HG02571 (cell line): ENCODE measurements around the gene IFIT5.
"Not testable (repeated sequence)": the region's sequence is repeated elsewhere in the genome, so short reads cannot be mapped to it uniquely, and the experiment has no call there.

ENCODE experiments used
- ATAC-seq: cut with Tn5 transposase; IDR thresholded peaks from one replicate; pipeline ENCODE4 v1.9.1; 2021; ENCODE audit warnings: mild to moderate bottlenecking, moderate library complexity; ENCODE audit not compliant: unreplicated experiment

IFIT5 gene

DNA sequence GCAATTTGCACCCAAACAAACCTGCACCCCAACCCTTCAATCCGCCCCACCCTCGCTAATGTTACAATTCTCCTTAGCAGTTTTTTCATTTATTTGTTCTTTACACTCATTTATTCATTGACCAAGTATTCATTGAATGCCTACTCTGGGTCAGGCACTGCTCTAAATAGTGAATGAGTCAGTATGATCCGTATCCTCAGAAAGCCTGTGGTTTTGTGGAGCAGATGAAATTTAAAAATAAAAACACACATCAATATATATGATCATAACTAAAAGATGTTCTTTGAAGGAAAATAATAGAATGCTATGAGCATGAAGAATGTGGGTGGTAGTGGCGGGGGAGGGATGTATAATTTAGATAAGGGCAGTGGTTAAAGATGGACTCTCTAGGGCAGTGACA, 13.3 kb downstream of the IFIT5 start:
- ATAC-seq: no peak

- no peak for ATAC-seq
These were observed 14.5 kb downstream of the IFIT5 start for GRCh38 chr10:89428877-89429276.

GRCh38 chr10:89431977-89432376, 17.6 kb downstream of the IFIT5 start:
- no peak for ATAC-seq

GRCh38 chr10:89438525-89438924, 24.2 kb downstream of the IFIT5 start:
- no peak for ATAC-seq

- ATAC-seq: no peak
These were observed 26.1 kb downstream of the IFIT5 start for GRCh38 chr10:89440226-89441009.

DNA sequence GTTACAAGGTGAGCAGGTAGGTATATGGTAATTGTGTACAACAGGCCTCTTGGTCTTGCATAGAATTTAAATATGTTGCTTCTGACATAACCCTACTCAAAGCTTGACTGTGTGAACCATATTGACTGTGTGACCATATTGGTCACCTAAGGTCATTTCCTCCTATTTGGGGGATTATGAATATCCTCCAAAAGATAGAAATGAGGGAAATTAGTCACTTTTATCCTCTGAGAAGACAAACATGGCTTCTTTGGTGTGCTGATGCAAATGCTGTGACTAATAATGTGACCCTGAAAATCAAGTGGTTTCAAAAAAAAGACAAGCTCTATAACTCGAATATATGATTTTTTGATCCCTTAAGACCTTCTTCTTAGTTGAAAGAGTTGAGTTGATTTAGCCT, 27.9 kb downstream of the IFIT5 start:
- ATAC-seq: no peak

DNA sequence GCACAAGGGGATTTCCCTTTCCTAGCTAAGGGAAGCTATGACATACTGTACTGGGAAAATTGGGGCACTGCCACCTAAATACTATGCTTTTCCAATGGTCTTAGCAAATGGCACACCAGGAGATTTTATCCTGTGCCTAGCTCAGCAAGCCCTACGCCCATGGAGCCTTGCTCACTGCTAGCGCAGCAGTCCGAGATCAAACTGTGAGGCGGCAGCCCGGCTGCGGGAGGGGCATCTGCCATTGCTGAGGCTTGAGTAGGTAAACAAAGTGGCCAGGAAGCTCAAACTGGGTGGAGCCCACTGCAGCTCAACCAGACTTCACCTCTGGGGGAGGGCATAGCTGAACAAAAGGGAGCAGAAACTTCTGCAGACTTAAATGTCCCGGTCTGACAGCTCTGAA, 30.5 kb downstream of the IFIT5 start:
- not testable (repeated sequence) for ATAC-seq

DNA sequence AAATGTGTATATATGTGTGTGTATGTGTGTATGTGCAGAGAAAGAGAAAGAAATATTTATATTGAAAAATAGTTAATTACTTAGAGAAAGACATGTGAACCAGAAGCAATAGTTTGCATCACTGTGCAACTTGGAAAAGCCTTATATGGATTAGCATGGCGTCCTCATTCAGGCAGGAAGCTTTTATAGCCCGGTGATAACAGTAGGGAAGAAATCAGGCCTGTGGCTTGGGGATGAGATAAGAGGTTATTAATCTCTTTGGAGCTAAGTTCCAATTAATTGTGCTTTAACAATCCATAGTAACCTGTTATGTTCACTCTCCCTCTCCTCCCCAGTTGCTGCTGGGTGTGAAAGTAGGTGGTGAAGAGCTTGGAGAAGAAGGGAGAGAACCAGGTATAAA, 36.5 kb downstream of the IFIT5 start:
- no peak for ATAC-seq

DNA sequence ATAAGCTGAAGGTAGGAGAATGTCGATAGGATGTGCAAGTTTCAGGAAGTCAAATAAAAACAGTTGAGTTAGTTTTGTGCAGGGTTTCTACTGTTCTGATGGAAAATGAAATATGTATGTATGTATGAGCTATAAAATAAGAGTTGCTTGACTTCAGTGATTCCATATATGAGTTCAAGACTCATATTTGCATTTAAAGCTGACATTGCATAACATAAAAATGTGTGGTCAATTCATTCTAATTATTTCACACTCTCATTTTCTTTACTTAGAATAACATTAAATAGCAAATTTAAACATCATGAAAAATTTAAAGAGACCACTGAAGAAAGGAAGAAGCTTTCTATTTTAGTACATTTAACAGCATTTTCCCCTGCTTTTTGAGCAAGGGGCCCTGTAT, 37.8 kb downstream of the IFIT5 start:
- no peak for ATAC-seq

DNA sequence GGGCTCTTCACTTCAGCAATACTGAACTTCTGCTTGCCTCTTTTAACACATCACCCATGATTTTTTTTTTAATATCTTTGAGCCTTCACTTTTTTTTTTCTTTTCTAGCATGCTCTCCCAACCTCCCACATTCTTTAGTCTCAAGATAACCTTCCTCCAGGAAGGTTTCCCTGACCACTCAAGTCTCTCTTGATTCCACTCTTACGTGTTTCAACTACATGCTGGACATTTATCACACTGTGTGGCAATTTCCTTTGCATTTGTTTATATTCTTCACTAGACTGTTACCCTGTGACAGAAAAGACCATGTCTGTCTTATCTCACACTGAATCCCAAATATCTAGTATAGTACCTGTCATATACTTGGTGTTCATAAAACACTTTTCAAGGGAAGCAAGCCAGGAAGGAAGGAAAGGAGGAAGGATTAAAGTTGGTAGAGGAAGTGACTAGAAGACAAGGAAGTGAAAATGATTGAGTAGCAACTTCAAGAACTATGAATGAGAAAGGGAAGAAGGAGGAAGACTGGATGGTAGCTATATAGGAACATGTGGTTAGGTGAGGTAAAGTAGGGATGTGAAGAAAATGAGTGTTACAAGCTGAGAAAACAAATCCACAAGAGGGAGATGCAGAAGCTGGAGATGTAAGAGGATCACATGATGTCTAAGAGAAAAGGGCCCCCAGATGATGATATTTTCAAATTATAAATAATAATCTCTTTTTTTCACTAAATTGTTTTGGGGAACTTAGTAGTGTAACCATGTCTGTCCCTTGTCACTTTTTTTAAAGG, 40.4 kb downstream of the IFIT5 start:
- ATAC-seq: no peak

DNA sequence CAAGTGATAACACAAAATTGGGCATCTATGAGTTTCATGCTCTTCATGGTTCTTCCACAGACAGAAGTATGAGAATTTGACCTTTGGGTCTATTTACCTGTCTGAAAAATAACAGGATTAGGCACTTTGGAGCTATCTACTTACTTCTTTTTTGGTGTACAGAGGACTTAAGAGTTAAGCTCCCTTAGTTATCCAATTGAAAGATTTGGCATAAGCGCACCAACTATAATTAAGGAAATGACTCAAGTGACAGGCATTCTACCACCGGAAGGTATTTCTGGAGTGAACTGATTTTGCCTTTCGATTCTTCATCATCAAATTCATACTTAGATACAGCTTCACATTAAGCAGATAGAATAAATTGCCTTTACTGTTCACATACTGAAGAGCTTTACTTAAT, 43.9 kb downstream of the IFIT5 start:
- no peak for ATAC-seq

- ATAC-seq: no peak
These were observed 44.4 kb downstream of the IFIT5 start for GRCh38 chr10:89458784-89459183.

- ATAC-seq: no peak
These were observed 49.6 kb downstream of the IFIT5 start for GRCh38 chr10:89463846-89464537.

DNA sequence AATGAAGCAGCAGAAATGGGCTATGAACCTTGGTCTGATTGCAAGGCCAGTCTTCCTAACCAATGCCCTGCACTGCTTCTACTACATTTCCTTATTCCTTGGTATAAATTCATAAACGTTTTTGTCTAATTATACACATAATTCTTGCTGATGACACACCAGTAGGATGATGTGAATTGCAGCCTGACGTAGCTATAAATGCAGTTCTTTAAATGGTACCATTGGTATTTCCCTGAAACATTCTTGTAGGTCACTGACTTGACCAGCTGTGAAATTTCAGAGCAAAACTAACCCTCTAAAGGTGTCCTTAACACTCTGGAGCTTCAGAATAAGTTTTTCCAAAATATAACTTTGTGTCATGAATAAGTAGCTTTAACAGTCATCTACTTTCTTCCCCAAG, 50.8 kb downstream of the IFIT5 start:
- ATAC-seq: no peak

GRCh38 chr10:89466599-89467035, 52.2 kb downstream of the IFIT5 start:
- ATAC-seq: no peak

GRCh38 chr10:89468191-89468965, 54.0 kb downstream of the IFIT5 start:
- no peak for ATAC-seq

DNA sequence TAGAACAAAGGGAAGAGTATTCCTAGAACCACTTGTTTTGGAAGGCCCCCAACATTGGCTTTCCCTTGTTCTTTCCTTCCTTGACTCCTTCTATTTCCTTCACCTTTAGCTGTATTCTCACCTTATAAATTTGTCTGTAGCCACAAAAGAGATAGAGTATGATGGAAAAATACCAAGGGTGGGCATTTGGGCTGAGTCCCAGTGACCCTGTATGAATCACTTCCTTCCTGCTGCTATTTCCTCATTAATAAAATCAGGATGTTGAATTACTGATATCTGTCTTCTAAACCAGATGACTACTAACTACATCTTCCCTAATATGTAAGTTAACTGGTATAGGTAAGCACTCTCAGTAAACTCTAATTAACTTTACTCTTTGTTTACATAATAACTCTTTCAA, 55.1 kb downstream of the IFIT5 start:
- no peak for ATAC-seq
